Measurements from ENCODE around the gene PFKFB3. TPM values are rescaled to one million over a fixed set of nuclear protein-coding genes. Genes with fewer than 3 reads are reported as not detected.

Gene PFKFB3
- total RNA-seq, 1 donor = 19.2 TPM

DNA sequence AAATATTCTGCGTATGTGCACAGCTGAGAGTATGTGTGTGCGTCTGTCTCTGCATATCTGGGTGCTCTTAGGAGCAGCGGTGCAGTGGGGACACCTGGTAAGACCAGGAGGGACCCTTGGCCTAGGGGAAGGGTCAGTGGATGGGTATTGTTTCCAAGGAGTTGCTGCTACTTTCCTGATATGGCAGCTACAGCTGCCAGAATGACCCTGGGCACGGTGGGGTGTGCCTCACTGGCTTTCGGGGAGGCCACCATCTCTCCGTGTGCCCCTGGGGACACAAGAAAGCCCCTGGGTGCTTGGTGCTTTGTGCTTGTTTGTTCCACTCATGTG is 8.6 kb downstream of the PFKFB3 start:
- no peak overlapping the region for H3K4me3 ChIP-seq (ENCODE audit: insufficient read depth, low read length)
- H3K4me2 ChIP-seq (ENCODE audit: insufficient read depth, low read length) = no peak overlapping the region
- H2AFZ ChIP-seq (ENCODE audit: low read length) = no peak overlapping the region
- peaks cover 29% of the 10 kb centered on the region for H3K79me2 ChIP-seq (ENCODE audit: insufficient read depth, low read length)
- peaks cover 7% of the 10 kb centered on the region for H4K20me1 ChIP-seq (ENCODE audit: insufficient read depth, low read length)
- DNase-seq (ENCODE audit: insufficient read length, low spot score, missing footprints) = peak; percentile 35
- no peaks in the 10 kb centered on the region for H3K9me3 ChIP-seq (ENCODE audit: low read depth, low read length)
- H3K36me3 ChIP-seq (ENCODE audit: insufficient read depth, low read length) = peaks cover 14% of the 10 kb centered on the region
- TF ChIP-seq, protein P1, sequence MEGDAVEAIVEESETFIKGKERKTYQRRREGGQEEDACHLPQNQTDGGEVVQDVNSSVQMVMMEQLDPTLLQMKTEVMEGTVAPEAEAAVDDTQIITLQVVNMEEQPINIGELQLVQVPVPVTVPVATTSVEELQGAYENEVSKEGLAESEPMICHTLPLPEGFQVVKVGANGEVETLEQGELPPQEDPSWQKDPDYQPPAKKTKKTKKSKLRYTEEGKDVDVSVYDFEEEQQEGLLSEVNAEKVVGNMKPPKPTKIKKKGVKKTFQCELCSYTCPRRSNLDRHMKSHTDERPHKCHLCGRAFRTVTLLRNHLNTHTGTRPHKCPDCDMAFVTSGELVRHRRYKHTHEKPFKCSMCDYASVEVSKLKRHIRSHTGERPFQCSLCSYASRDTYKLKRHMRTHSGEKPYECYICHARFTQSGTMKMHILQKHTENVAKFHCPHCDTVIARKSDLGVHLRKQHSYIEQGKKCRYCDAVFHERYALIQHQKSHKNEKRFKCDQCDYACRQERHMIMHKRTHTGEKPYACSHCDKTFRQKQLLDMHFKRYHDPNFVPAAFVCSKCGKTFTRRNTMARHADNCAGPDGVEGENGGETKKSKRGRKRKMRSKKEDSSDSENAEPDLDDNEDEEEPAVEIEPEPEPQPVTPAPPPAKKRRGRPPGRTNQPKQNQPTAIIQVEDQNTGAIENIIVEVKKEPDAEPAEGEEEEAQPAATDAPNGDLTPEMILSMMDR (IDR thresholded peaks at IDR 0.05; ENCODE audit: extremely low read depth, low read depth, low read length) = no peak
- H3K27ac ChIP-seq (ENCODE audit: low read depth, low read length) = no peak overlapping the region
- no peaks in the 10 kb centered on the region for H3K4me1 ChIP-seq (ENCODE audit: insufficient read depth, low read length)
- no peaks in the 10 kb centered on the region for H3K27me3 ChIP-seq (ENCODE audit: insufficient read depth, low read length)

DNA sequence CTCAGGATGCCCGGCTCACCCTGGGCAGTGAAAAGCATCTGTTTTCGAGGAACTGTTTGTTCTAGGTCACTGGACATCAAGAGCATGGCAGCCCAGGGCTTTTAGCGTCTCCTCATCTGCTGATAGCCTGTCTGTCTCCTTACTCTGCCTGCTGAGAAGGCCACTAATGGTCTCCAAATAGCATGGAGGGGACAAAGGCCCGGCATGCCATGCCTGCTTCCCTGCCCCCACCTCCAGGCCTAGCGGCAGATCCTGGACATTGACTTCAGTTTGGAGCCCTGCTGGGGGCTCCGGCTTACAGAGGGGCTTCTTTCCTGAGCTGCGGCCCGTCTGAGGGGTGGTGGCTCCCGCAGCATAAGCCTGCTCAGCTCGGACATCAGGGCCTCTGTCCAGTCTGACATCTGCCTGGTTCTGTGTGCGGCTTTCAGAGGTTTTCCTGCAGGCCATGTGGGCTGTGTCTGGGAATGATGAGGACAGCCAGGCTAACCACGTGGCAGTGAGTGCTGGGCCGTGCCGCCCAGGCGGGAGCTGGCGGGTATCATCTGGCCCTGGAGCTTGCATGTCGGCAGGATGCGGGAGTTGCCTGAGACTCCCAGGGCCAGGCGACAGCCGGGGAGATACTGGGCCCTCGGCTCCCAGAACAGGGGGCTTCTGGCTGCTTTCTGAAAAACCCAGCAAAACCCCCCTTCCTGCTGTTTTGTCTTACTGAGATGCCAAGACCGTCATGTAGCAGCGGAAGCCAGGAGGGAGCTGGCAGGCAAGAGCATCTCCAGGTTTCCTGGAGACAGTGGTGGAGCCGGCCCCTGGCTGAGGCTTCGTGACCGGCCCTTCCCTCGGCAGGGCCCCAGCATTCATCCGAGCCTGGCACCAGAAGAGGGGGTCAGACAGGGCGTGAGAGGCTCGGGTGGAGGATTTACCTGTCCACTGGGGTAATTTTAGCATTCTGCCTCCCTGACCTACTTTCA is 9.2 kb downstream of the PFKFB3 start:
- peaks cover 29% of the 10 kb centered on the region for H3K79me2 ChIP-seq (ENCODE audit: insufficient read depth, low read length)
- H3K27ac ChIP-seq (ENCODE audit: low read depth, low read length) = no peak overlapping the region
- no peak overlapping the region for H2AFZ ChIP-seq (ENCODE audit: low read length)
- DNase-seq (ENCODE audit: insufficient read length, low spot score, missing footprints) = peak; percentile 71
- no peak overlapping the region for H3K4me2 ChIP-seq (ENCODE audit: insufficient read depth, low read length)
- TF ChIP-seq, protein P1 (IDR thresholded peaks at IDR 0.05; ENCODE audit: extremely low read depth, low read depth, low read length) = no peak
- H3K36me3 ChIP-seq (ENCODE audit: insufficient read depth, low read length) = peaks cover 18% of the 10 kb centered on the region
- peaks cover 7% of the 10 kb centered on the region for H4K20me1 ChIP-seq (ENCODE audit: insufficient read depth, low read length)
- no peaks in the 10 kb centered on the region for H3K9me3 ChIP-seq (ENCODE audit: low read depth, low read length)
- H3K4me1 ChIP-seq (ENCODE audit: insufficient read depth, low read length) = no peaks in the 10 kb centered on the region
- no peaks in the 10 kb centered on the region for H3K27me3 ChIP-seq (ENCODE audit: insufficient read depth, low read length)
- H3K4me3 ChIP-seq (ENCODE audit: insufficient read depth, low read length) = no peak overlapping the region

DNA sequence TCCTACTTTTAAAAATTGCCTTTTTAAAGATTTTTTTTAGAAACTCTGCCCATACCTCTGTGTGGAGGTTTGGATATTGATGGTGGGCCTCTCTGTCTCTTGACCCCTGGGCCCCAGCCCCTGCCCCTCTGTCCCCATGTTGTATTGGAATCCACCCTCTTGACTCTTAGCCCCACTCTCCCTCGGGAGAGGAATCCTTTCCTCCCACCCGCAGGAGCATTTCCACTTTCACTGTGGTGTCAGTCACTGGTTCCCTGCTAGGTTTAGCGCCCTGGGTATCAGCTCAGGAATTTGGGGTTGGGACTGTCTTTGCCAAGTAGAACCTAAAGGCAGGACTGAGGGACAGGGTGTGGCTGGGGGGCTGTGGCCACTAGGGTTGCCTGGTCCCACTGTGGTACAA is 10.1 kb downstream of the PFKFB3 start:
- TF ChIP-seq, protein P1 (IDR thresholded peaks at IDR 0.05; ENCODE audit: extremely low read depth, low read depth, low read length) = no peak
- Histone ChIP-seq H3K36me3 (ENCODE audit: insufficient read depth, low read length) (peaks cover 22% of the 10 kb centered on the region), H3K9me3 (ENCODE audit: low read depth, low read length) (no peaks in the 10 kb centered on the region), H3K4me3 (ENCODE audit: insufficient read depth, low read length) (no peak overlapping the region), H3K4me1 (ENCODE audit: insufficient read depth, low read length) (no peaks in the 10 kb centered on the region), H3K27ac (ENCODE audit: low read depth, low read length) (no peak overlapping the region), H4K20me1 (ENCODE audit: insufficient read depth, low read length) (peaks cover 7% of the 10 kb centered on the region), H3K79me2 (ENCODE audit: insufficient read depth, low read length) (peaks cover 26% of the 10 kb centered on the region), H3K27me3 (ENCODE audit: insufficient read depth, low read length) (no peaks in the 10 kb centered on the region), H3K4me2 (ENCODE audit: insufficient read depth, low read length) (no peak overlapping the region), H2AFZ (ENCODE audit: low read length) (no peak overlapping the region)
- peak; percentile 61 for DNase-seq (ENCODE audit: insufficient read length, low spot score, missing footprints)

DNA sequence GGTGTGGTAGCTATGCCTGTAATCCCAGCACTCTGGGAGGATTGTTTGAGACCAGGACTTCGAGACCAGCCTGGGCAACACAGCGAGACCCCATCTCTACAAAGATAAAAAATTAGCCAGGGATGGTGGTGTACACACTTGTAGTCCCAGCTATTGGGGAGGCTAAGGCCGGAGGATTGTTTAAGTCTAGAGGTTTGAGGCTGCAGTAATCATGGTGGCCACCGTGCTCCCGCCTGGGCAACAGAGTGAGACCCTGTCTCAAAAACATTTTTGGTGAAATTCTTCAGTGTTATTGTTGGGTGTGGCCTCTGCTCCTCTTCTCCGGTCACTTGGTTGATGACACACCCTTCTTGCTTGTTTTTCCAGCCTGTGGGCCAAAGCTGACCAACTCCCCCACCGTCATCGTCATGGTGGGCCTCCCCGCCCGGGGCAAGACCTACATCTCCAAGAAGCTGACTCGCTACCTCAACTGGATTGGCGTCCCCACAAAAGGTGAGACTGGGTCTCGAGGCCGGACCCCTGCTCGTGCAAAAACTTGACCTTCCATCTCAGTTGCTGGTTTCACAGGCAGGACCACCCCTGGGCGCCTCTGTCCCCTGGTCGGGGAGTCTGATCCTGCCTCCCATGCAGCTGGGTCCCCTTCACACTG is 10.6 kb downstream of the PFKFB3 start:
- Histone ChIP-seq H3K27me3 (ENCODE audit: insufficient read depth, low read length) (no peaks in the 10 kb centered on the region), H3K9me3 (ENCODE audit: low read depth, low read length) (no peaks in the 10 kb centered on the region), H3K4me1 (ENCODE audit: insufficient read depth, low read length) (no peaks in the 10 kb centered on the region), H3K79me2 (ENCODE audit: insufficient read depth, low read length) (peaks cover 25% of the 10 kb centered on the region), H4K20me1 (ENCODE audit: insufficient read depth, low read length) (peaks cover 7% of the 10 kb centered on the region), H3K36me3 (ENCODE audit: insufficient read depth, low read length) (peaks cover 22% of the 10 kb centered on the region), H3K27ac (ENCODE audit: low read depth, low read length) (no peak overlapping the region), H2AFZ (ENCODE audit: low read length) (no peak overlapping the region), H3K4me3 (ENCODE audit: insufficient read depth, low read length) (no peak overlapping the region), H3K4me2 (ENCODE audit: insufficient read depth, low read length) (no peak overlapping the region)
- peak; percentile 84 for DNase-seq (ENCODE audit: insufficient read length, low spot score, missing footprints)
- TF ChIP-seq, protein P1 (IDR thresholded peaks at IDR 0.05; ENCODE audit: extremely low read depth, low read depth, low read length) = no peak

Data from osteoblast (primary cell).